H1 (cell line): ENCODE data around the gene CYP1A2. TPM values are rescaled to one million over a fixed set of nuclear protein-coding genes. Genes with fewer than 3 reads are reported as not detected.
A peak's percentile ranks its signal among the peaks of the same experiment; 100 is the strongest.

Experiments used
- CTCF ChIA-PET: fragments of 300-600 bp; sonication (Branson Sonifier 250); formaldehyde crosslinking; loops from one replicate; lab custom pipeline; 2021; ENCODE audit not compliant: partially characterized antibody; lab: Charles Lee
- POLR2A ChIA-PET: fragments of 300-600 bp; sonication (Branson Sonifier 250); formaldehyde crosslinking; loops from one replicate; lab custom pipeline; 2021; ENCODE audit warnings: inconsistent platforms; ENCODE audit not compliant: partially characterized antibody; lab: Charles Lee
- DNase-seq, 2 experiments: peaks; one replicate each; pipeline versions ENCODE4 v3.0.0 to v3.0.0-alpha.2; 2010 to 2022; ENCODE audit warnings: low spot score in 2 of 2, low read depth in 1 of 2, mixed read lengths in 1 of 2
- FAIRE-seq: peaks from 2 replicates; lab custom pipeline; 2011; peaks lifted over from hg19 to GRCh38; lab: Jason Lieb, UNC
- H2AFZ ChIP-seq: 2 replicates; pipeline ENCODE4 v1.8.1; 2012; ENCODE audit warnings: low read length, inconsistent platforms
- H2AK5ac ChIP-seq: 2 replicates; pipeline ENCODE4 v1.6.1; 2013; ENCODE audit warnings: low read depth, low read length
- H2BK120ac ChIP-seq: replicated peaks from 2 replicates; pipeline ENCODE3; 2013; ENCODE audit warnings: low read depth, low read length, inconsistent platforms
- H2BK12ac ChIP-seq: 2 replicates; pipeline ENCODE4 v1.6.1; 2013; ENCODE audit warnings: low read depth, low read length
- H2BK15ac ChIP-seq: 2 replicates; pipeline ENCODE4 v1.6.1; 2013; ENCODE audit warnings: low read length
- H2BK20ac ChIP-seq: 2 replicates; pipeline ENCODE4 v1.6.1; 2013; ENCODE audit warnings: low read length
- H2BK5ac ChIP-seq: 2 replicates; pipeline ENCODE4 v1.6.1; 2013; ENCODE audit warnings: low read depth, low read length
- H3K14ac ChIP-seq: 2 replicates; pipeline ENCODE4 v1.6.1; 2013; ENCODE audit warnings: inconsistent platforms; ENCODE audit not compliant: insufficient read length
- H3K18ac ChIP-seq: 2 replicates; pipeline ENCODE4 v1.6.1; 2013; ENCODE audit warnings: low read length; ENCODE audit errors: extremely low read depth
- H3K23ac ChIP-seq: 2 replicates; pipeline ENCODE4 v1.6.1; 2013; ENCODE audit warnings: inconsistent platforms; ENCODE audit not compliant: insufficient read length
- H3K23me2 ChIP-seq: 2 replicates; pipeline ENCODE4 v1.6.1; 2013; ENCODE audit warnings: low read depth, low read length
- H3K27ac ChIP-seq: 2 replicates; pipeline ENCODE4 v1.6.1; 2011; ENCODE audit warnings: low read depth, low read length, inconsistent platforms
- H3K27me3 ChIP-seq, 4 experiments: replicated peaks in 1 of 4; 1 replicate in 1 of 4; 2 replicates in 3 of 4; pipeline versions ENCODE4 v1.6.1 to v1.8.1; 2011 to 2013; ENCODE audit warnings: low read length in 3 of 4, mild to moderate bottlenecking in 3 of 4, inconsistent platforms in 2 of 4, mixed read lengths in 2 of 4, moderate library complexity in 1 of 4; ENCODE audit not compliant: control insufficient read depth in 3 of 4, insufficient read depth in 3 of 4; ENCODE audit errors: extremely low read depth in 1 of 4
- H3K36me3 ChIP-seq, 4 experiments: 2 replicates each; pipeline versions ENCODE4 v1.6.1 to v1.8.1; 2011 to 2013; ENCODE audit warnings: mild to moderate bottlenecking in 4 of 4, low read length in 3 of 4, moderate library complexity in 2 of 4, control low read depth in 1 of 4, inconsistent platforms in 1 of 4; ENCODE audit not compliant: insufficient read depth in 4 of 4, control insufficient read depth in 2 of 4
- H3K4ac ChIP-seq: replicated peaks from 2 replicates; pipeline ENCODE3; 2013; ENCODE audit warnings: low read length, low read depth, mixed read lengths, inconsistent platforms; ENCODE audit not compliant: insufficient read length
- H3K4me1 ChIP-seq, 4 experiments: replicated peaks in 1 of 4; 1 replicate in 1 of 4; 2 replicates in 3 of 4; pipeline versions ENCODE4 v1.6.1 to v1.8.1; 2011 to 2013; ENCODE audit warnings: low read length in 3 of 4, inconsistent platforms in 2 of 4, mixed read lengths in 1 of 4; ENCODE audit not compliant: insufficient read depth in 4 of 4, control insufficient read depth in 3 of 4
- H3K4me2 ChIP-seq, 2 experiments: 2 replicates each; pipeline versions ENCODE4 v1.6.1 to v1.8.1; 2011 to 2013; ENCODE audit warnings: low read depth in 2 of 2, low read length in 2 of 2, control low read depth in 1 of 2, inconsistent platforms in 1 of 2, mild to moderate bottlenecking in 1 of 2; ENCODE audit not compliant: insufficient read depth in 1 of 2
- H3K4me3 ChIP-seq, 4 experiments: fragments of 200-600, 300-600 bp in 1 of 4; sonication (generic), shearing (Covaris generic), sonication (Bioruptor Twin) in 1 of 4; 2 replicates each; pipeline versions ENCODE4 v1.5.1 to v1.8.1; 2011 to 2016; ENCODE audit warnings: low read length in 4 of 4, low read depth in 3 of 4, control low read depth in 2 of 4, inconsistent platforms in 2 of 4, mild to moderate bottlenecking in 2 of 4, mixed read lengths in 1 of 4, moderate library complexity in 1 of 4; ENCODE audit not compliant: insufficient read depth in 2 of 4; ENCODE audit errors: extremely low read depth in 1 of 4
- H3K56ac ChIP-seq: replicated peaks from 2 replicates; pipeline ENCODE3; 2013; ENCODE audit warnings: low read depth, mild to moderate bottlenecking, mixed read lengths, low read length, inconsistent platforms; ENCODE audit not compliant: insufficient read length
- H3K79me1 ChIP-seq: 2 replicates; pipeline ENCODE4 v1.6.1; 2013; ENCODE audit warnings: low read depth, low read length, control low read depth
- H3K79me2 ChIP-seq, 2 experiments: 2 replicates each; pipeline versions ENCODE4 v1.6.1 to v1.8.1; 2012 to 2013; ENCODE audit warnings: low read length in 2 of 2, mild to moderate bottlenecking in 2 of 2, inconsistent platforms in 1 of 2; ENCODE audit not compliant: insufficient read depth in 2 of 2, control insufficient read depth in 1 of 2
- H3K9ac ChIP-seq, 4 experiments: replicated peaks in 1 of 4; 1 replicate in 1 of 4; 2 replicates in 3 of 4; pipeline versions ENCODE4 v1.6.1 to v1.8.1; 2011 to 2013; ENCODE audit warnings: low read depth in 3 of 4, low read length in 3 of 4, control low read depth in 2 of 4, mild to moderate bottlenecking in 2 of 4, moderate library complexity in 2 of 4, inconsistent platforms in 1 of 4; ENCODE audit errors: extremely low read depth in 1 of 4
- H3K9me3 ChIP-seq, 2 experiments: 2 replicates each; pipeline versions ENCODE4 v1.6.1 to v1.8.1; 2012 to 2013; ENCODE audit warnings: mild to moderate bottlenecking in 2 of 2, moderate library complexity in 2 of 2, control low read depth in 1 of 2, inconsistent platforms in 1 of 2, low read depth in 1 of 2, low read length in 1 of 2, mixed read lengths in 1 of 2; ENCODE audit not compliant: insufficient read depth in 2 of 2
- H4K20me1 ChIP-seq, 2 experiments: replicated peaks in 1 of 2; 2 replicates each; pipeline versions ENCODE3 to v1.8.1; 2011 to 2013; ENCODE audit warnings: inconsistent platforms in 2 of 2, low read length in 2 of 2, mild to moderate bottlenecking in 1 of 2; ENCODE audit not compliant: insufficient read depth in 2 of 2, control insufficient read depth in 1 of 2
- H4K5ac ChIP-seq: 2 replicates; pipeline ENCODE4 v1.6.1; 2013; ENCODE audit warnings: low read length, low read depth, mixed read lengths, inconsistent platforms; ENCODE audit not compliant: insufficient read length
- H4K8ac ChIP-seq: 2 replicates; pipeline ENCODE4 v1.8.0; 2013; ENCODE audit warnings: mild to moderate bottlenecking, moderate library complexity, low read length, inconsistent platforms; ENCODE audit not compliant: insufficient read depth; ENCODE audit errors: extremely low read depth
- H4K91ac ChIP-seq: replicated peaks from 2 replicates; pipeline ENCODE3; 2013; ENCODE audit warnings: low read length, mixed read lengths, inconsistent platforms; ENCODE audit not compliant: insufficient read length
- E2F6 ChIP-seq: IDR thresholded peaks from 2 replicates; pipeline ENCODE4 v1.6.1; 2012; ENCODE audit warnings: inconsistent platforms
- HDAC6 ChIP-seq: IDR thresholded peaks from one replicate; pipeline ENCODE4 v1.7.1; 2012; ENCODE audit warnings: low read depth, mild to moderate bottlenecking, inconsistent platforms, low read length, moderate library complexity
- RAD21 ChIP-seq, 2 experiments: IDR thresholded peaks in 1 of 2; conservative IDR thresholded peaks in 1 of 2; 2 replicates each; pipeline ENCODE4 v1.6.1; 2011; ENCODE audit warnings: low read depth in 2 of 2, low read length in 2 of 2, improper control_type of control experiment in 1 of 2, inconsistent platforms in 1 of 2, mild to moderate bottlenecking in 1 of 2, moderate library complexity in 1 of 2
- ZNF274 ChIP-seq: IDR thresholded peaks from 2 replicates; pipeline ENCODE4 v1.7.0; 2012; ENCODE audit warnings: low read length, borderline replicate concordance; ENCODE audit errors: extremely low read depth
- WGBS, 2 experiments: shearing (Covaris generic) in 1 of 2; methylation state at CpG; one replicate each; pipeline versions ENCODE4 v1.1.6 to v1.1.7; 2013 to 2015; ENCODE audit warnings: low lambda C conversion rate in 2 of 2, mixed read lengths in 2 of 2, inconsistent platforms in 1 of 2, low coverage in 1 of 2, missing lambda C conversion rate in 1 of 2; ENCODE audit not compliant: insufficient replicate concordance in 2 of 2, insufficient coverage in 1 of 2, insufficient read length in 1 of 2; ENCODE audit errors: extremely low coverage in 1 of 2, missing lambda C conversion rate in 1 of 2; 5-methylcytosine and 5-hydroxymethylcytosine counted together
- polyA plus RNA-seq, 7 experiments: library from polyadenylated mRNA; depleted of rRNA in 3 of 7; stranded (reverse) in 5 of 7; unstranded in 2 of 7; fragments of >200 nt in 5 of 7; fragments of 200-250 nt in 2 of 7; gene quantifications; 1 replicate in 5 of 7; 2 replicates in 1 of 7; 4 replicates in 1 of 7; pipeline versions ENCODE4 v1.2.1 to v1.2.3, GENCODE V29; 2011 to 2013; ENCODE audit warnings: missing spikeins in 2 of 7, mixed read lengths in 2 of 7
- total RNA-seq: library from RNA; stranded (reverse); fragmentation: NEBNext Ultra II Directional; extraction: Animal tissue kit (Norgen Biotek cat#: 25700); gene quantifications from 2 replicates; pipeline ENCODE4 v1.2.1, GENCODE V29; 2021
- TF ChIP-seq, protein P1 (sequence below), 3 experiments: IDR thresholded peaks; 1 replicate in 2 of 3; 2 replicates in 1 of 3; pipeline versions ENCODE4 v1.5.1 to v1.6.1; 2011; ENCODE audit warnings: low read length in 3 of 3, mild to moderate bottlenecking in 3 of 3, inconsistent platforms in 2 of 3, low read depth in 1 of 3, moderate library complexity in 1 of 3; ENCODE audit not compliant: insufficient read depth in 1 of 3; ENCODE audit errors: control extremely low read depth in 1 of 3
- TF ChIP-seq, protein P2 (sequence below): IDR thresholded peaks from 2 replicates; pipeline ENCODE4 v1.6.1; 2012; ENCODE audit warnings: inconsistent platforms

CYP1A2 gene
- total and polyA plus RNA-seq, 2 of the 8 experiments (the other 6 are each of a cell fraction or from before 2014, with no cell fraction given) = not detected

GRCh38 chr15:74799255-74799855 lies 50.7 kb downstream of the CYP1A2 start:
- H3K4me2 ChIP-seq = no peak overlapping the region
- peak overlapping the region; percentile 81 for H4K91ac ChIP-seq
- peak overlapping the region; percentile 9 for H4K5ac ChIP-seq
- H3K9me3 ChIP-seq = no peaks in the 10 kb centered on the region
- no peak overlapping the region for H3K18ac ChIP-seq
- no peak overlapping the region for H2AK5ac ChIP-seq
- H3K4me3 ChIP-seq = no peak overlapping the region
- H3K4me1 ChIP-seq = peaks cover 0 to 5% (median 2%) of the 10 kb centered on the region in 4 experiments; a peak in 3 of 7 replicates
- no peak overlapping the region for H3K4ac ChIP-seq
- no peak for FAIRE-seq
- peaks cover 0 to 14% (median 0%) of the 10 kb centered on the region in 4 experiments; a peak in 1 of 8 replicates for H3K36me3 ChIP-seq
- H3K23ac ChIP-seq = no peak overlapping the region
- peaks cover 6 to 17% of the 10 kb centered on the region in 2 experiments for H4K20me1 ChIP-seq
- CTCF ChIA-PET = interaction anchor here (0.6 to 53.7 kb wide), 37 partner anchors 8 to 552 kb away, joined by 3 to 1439 read pairs (median 4); partner anchors contain the start of genes CLK3, CPLX3, CSK and CYP1A2
- H2BK5ac ChIP-seq = peak overlapping the region; percentile 50; the same call in 1 of the 2 replicates
- no peak for DNase-seq
- no peaks in the 10 kb centered on the region for H3K27me3 ChIP-seq
- 89% methylated on average over 16 of the region's 16 CpGs; no CpG with 5 or more reads in 1 of the 2 experiments for WGBS, 2 experiments
- no peak overlapping the region for H2AFZ ChIP-seq
- no peak for TF ChIP-seq ZNF274
- peak; percentile 40 to 58 for TF ChIP-seq RAD21 (IDR thresholded peaks at IDR 0.05 in 1 of 2, conservative IDR thresholded peaks at IDR 0.05 in 1 of 2; ENCODE audit: low read depth in 2 of 2, low read length in 2 of 2)
- TF ChIP-seq, protein P1, sequence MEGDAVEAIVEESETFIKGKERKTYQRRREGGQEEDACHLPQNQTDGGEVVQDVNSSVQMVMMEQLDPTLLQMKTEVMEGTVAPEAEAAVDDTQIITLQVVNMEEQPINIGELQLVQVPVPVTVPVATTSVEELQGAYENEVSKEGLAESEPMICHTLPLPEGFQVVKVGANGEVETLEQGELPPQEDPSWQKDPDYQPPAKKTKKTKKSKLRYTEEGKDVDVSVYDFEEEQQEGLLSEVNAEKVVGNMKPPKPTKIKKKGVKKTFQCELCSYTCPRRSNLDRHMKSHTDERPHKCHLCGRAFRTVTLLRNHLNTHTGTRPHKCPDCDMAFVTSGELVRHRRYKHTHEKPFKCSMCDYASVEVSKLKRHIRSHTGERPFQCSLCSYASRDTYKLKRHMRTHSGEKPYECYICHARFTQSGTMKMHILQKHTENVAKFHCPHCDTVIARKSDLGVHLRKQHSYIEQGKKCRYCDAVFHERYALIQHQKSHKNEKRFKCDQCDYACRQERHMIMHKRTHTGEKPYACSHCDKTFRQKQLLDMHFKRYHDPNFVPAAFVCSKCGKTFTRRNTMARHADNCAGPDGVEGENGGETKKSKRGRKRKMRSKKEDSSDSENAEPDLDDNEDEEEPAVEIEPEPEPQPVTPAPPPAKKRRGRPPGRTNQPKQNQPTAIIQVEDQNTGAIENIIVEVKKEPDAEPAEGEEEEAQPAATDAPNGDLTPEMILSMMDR (IDR thresholded peaks at IDR 0.05; ENCODE audit: control extremely low read depth in 1 of 3, insufficient read depth in 1 of 3, low read depth in 1 of 3, low read length in 3 of 3) = peak; percentile 19 to 46 (median 36)
- 0 out of 2 replicates have a peak, but pooled peaks have one; percentile 18 for TF ChIP-seq E2F6
- no peak for TF ChIP-seq HDAC6
- TF ChIP-seq, protein P2, sequence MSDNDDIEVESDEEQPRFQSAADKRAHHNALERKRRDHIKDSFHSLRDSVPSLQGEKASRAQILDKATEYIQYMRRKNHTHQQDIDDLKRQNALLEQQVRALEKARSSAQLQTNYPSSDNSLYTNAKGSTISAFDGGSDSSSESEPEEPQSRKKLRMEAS = 0 out of 2 replicates have a peak, but pooled peaks have one; percentile 24
- POLR2A ChIA-PET = interaction anchor here (0.7 to 3.6 kb wide), 6 partner anchors 9 to 126 kb away, joined by 3 to 20 read pairs (median 4); partner anchors contain the start of gene MPI
- no peak overlapping the region for H2BK15ac ChIP-seq
- no peak overlapping the region for H3K56ac ChIP-seq
- H3K27ac ChIP-seq = no peak overlapping the region
- no peak overlapping the region for H3K9ac ChIP-seq
- no peaks in the 10 kb centered on the region for H3K79me2 ChIP-seq
- H3K23me2 ChIP-seq = no peaks in the 10 kb centered on the region
- H2BK120ac ChIP-seq = no peak overlapping the region
- H4K8ac ChIP-seq = peak overlapping the region; percentile 57
- no peak overlapping the region for H2BK20ac ChIP-seq
- H3K14ac ChIP-seq = no peak overlapping the region
- 0 out of 2 replicates have a peak, but pooled peaks cover 2% of the 10 kb centered on the region for H3K79me1 ChIP-seq
- no peak overlapping the region for H2BK12ac ChIP-seq
